ENCODE data around the gene KLHL34.

KLHL34 gene, protein sequence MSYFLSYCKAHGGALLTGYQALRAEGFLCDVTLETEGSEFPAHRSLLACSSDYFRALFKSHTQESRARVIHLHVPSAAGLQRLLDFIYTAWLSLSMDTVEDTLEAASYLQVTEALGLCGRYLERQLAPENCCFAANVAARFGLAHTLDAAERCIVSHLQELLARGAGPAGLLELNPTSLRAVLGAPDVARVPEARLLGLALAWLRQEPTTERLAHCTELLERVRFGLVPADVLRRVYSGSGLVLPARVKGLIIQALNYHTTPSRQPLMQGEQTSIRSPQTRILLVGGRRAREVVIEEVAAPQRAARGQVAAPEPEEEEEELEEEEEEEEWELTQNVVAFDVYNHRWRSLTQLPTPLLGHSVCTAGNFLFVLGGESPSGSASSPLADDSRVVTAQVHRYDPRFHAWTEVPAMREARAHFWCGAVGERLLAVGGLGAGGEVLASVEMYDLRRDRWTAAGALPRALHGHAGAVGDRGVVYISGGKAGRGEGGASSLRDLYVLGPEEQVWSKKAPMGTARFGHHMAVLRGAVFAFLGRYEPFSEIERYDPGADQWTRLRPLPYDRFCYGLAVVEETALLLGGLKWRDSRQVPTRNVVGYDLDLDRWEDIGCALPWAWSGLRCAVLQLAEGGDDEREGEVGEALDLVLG

DNA sequence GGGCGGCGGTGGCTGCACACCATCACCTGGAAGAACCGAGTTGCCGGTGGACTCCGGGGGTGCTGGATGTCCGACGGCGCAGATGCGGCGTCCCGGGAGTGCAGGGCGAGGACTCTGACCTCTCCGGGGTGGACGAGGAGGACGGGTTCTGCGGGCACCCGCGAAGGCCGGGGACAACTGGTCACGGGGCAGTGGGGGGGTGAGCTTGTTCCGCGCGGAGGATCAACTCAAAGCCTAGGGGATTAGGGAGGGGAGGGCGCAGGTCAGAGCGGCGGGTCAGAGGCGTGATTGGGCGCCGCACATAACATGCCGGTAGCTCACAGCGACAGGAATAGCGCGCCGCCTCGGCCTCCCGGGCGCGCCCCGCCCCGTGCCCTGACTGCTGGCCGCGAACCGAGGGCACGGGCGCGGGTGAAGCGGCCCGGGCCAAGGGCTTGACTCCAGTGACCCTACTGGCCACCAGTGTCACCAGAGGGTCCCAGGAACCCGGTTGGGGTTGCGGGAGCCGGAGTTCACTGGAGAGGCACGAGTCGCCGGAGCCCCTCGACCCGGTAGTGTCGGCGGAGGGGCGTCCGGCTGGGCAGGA lies at the start of gene KLHL34:
TSS of gene KLHL34 (minus strand) at position 179 of the 586 bp plus-strand sequence. CDS start 542 bp downstream, outside the sequence.
- DNase-seq = no peak

DNA sequence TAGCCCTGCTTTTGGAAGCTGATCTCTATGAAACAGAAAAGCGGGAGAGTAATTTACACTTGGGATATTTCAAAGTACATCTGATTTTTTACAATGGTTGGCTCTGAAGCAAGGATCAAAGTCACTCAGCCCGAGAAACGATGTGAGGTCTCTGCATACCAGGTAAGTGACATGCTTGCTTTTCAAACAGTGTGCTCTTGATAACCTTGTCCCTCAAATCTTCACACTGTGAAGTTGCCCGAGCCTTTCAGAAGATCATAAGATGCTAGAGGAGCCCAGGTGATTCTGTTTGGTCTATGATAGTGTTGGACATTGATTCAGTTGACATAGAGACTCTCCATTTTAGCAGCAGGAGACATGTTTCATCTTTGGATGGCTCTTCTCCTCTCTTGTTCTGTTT lies 47.1 kb upstream of the KLHL34 start:
- no peak for DNase-seq

DNA sequence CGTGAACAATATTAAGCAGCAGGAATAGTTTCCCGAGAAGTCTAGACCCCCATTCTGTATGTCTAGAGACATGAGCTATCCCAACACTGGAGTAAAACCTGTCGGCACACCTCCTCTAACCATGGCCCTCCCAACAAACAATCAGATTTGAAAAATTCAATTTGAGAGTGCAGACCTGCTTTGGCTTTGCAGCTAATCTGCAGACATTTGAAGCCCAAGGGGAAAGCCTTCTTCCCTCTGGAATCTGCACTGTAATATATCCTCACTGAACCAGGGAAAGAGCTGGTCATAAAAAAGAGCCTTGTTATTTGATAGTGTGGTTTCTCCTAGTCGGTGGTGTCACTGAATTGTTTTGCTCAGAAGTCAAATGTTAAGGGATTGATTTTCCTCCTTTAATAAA lies 44.6 kb upstream of the KLHL34 start:
- no peak for DNase-seq

DNA sequence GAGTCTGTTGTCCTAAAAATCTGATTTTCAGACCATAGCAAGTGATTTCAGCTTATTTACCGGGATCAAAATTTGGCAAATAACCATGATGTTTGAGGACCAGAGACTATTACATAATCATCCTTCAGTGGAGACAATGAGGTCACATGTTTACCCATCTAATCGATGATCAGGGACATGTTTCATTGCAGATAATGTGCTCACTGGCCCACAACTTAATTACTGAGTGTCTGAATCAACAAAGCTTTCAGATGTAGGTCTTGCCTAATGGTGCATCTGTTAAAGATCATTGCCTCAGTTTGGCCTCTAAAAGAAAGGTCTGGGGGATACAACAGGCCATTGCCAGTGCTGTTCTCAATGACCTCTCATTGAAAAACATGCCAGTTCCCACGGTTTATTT lies 42.8 kb upstream of the KLHL34 start:
- DNase-seq = no peak

DNA sequence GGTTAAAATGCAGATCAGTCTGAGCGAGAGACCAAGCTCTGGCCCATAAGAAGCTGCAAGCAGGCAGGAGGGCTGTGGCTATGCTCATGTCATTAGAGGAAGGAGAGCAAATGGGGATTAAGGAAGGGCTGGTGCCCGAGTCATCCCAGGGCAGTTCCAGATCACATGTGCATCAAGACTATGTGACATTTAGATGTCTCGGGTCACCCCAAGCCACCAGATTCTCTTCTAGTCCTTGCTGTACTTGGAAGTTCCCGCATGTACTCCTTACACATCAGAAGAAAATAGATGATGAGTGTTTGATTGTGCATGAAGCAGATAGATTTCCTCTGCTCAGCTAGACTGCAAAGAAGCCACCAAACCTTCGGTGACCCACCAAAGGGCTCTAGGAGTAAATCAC lies 42.1 kb upstream of the KLHL34 start:
- DNase-seq = no peak

DNA sequence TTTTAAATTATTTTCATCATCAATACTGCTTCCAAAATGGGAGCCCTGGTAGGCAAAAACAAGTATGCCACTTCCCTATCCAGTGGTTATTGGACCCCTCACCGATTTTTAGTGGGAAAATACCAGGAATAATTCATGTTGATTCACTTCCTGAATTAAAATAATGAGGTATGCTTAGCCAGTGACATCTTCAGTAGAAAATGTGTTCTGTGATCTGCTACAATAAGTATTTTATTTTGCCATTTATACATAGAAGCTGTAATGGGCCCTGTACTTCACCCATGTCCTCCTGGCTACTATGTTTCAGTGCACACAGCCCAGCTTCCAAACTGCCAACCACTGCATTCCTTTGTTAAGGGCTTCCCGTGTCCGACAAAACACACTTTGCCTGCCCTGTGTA lies 41.0 kb upstream of the KLHL34 start:
- DNase-seq = no peak

DNA sequence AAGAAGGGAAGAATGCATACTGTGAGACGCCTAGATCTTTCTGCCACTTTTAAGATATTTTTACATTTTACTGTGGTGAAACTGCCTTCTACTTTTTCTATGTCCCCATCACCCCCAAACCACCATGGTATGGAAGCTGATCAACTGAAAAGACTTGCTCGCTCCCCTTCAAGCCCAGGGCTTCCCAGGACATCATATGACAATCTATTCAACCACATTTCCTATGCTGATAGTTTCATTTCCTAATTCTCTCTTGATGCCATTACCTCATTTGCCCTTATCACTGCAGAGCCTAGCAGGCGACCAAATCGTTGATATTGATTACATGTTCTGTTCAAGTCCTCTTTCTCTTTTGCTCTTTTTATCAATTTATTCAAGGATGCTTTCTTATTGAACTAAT lies 40.1 kb upstream of the KLHL34 start:
- no peak for DNase-seq

DNA sequence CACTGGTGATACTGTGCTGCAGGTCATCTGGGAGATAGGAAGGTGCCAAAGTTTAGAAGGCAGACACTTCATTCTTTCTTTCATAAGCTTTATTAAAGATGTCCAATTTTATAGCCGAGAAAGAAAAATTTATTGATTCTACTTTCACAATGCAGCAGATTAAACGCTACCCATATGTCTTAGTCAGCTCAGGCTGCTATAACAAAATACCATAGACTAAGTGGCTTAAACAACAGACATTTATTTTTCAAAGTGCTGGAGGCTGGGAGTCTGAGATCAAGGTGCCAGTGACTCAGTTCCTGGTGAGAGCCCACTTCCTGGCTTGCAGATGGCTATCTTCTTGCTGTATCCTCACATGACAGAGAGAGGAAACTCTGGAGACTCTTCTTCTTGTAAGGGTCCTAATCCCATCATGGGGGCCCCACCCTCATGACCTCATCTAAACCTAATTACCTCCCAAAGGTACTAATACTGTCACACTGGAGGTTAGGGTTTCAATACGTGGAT lies 33.4 kb upstream of the KLHL34 start:
- no peak for DNase-seq

DNA sequence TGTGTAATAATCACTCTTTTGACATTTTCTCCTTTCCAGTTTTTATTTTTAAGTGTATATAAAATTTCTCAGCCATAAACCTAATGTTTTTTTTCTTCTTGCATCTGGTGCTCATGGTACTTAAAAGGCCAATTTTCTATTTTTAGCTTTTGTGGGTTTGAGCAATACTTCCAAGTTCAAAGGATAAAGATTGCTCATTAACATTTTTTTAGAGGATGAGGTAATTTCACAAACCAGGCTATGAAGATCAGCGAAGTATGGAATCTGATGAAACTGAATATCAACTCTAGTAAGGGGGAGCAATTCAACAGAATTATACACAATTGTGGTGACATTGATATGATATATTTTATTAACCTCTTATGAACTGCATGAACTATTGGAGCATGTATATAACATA lies 25.8 kb upstream of the KLHL34 start:
- no peak for DNase-seq

DNA sequence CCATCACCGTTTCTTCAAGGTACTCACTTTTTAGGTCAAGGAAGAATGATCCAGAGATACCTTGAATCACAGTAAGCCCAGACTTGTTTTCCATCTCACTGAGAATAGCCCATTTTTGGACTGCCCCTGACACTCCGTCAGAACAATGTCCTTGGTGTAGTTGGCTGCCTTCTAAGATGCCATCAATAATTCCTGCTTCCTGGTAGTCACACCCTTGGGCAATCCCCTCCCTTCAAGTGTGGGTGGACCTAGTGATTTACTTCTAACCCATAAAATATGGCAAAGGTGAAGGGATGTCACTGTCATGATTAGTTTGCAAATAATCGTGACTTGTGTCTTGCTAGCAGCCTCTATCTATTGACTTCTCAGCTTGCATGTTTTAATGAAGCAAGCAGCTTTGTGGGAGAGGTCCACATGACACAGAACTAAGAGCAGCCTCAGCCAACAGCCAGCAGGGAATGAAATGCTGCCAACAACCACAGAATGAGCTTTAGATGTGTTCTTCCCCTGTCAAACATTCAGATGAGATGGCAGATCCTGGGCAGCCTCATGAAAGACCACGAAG lies 20.0 kb upstream of the KLHL34 start:
- DNase-seq = no peak

DNA sequence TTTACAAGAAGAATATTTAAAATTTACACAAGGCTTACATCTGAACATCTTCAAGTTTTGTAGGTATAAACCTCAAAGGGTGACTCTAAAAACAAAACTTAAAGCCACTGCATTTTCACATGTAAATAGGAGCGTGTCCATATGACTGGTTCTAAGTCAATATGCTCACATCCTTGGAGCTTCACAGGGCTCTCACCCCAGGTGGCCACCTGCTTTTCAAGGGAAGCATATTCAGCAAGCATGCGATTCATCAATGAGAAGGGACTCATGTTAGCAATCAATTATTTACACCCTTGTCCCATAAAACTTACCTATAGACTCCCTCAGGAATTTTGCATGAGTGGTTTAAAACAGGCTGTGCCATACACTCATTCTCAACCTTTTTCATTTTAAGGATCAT lies 17.8 kb upstream of the KLHL34 start:
- no peak for DNase-seq

DNA sequence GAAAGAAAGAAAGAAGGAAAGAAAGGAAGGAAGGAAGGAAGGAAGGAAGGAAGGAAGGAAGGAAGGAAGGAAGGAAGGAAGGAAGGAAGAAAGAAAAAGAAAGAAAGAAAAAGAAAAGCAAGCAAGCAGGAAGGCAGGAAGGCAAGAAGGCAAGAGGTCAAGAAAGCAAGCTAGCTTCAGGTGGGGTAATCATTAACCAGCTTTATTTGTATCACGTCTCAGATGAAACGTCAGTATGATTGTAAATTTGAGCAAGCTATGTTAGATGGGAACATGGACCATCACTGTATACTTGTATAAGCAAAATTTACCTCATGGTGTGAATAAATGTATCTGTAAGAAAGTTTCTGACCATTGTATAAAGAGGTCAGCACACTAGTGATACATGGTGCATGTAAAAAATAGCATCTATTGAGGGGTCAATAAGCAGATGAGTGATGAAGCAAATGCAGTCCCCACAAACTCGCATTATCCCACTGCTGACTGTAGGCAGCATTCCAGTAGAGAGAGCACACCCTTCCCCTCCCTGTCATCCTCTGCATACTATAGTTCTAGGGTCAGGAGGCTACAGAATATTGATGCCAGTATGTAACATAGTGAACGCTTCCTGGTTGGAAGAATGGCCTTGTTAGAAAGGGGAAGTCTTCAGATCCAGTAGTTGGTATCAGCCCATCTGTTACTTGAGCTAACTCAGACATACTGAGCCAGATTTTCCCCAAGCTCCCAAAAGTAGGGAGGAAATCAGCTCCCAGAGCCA lies 16.5 kb upstream of the KLHL34 start:
- no peak for DNase-seq

DNA sequence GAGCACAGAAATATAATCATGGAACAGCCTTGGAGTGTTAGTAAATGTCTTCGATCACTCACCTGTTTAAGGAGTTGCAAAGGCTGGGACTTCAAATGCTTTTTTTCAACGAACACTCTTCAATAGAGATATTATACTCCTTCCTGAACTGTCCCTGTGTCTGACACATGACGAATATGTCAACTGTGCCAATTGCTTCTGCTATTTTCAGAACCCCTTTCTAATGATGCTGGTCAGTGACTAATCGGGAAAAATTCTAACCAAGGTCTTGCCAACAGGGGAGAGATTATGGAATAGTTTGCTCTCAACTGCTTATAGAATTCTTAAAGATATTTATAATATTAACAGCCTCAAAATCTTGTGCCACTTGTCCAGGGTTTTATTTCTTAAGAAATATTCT lies 8.5 kb upstream of the KLHL34 start:
- DNase-seq = no peak

DNA sequence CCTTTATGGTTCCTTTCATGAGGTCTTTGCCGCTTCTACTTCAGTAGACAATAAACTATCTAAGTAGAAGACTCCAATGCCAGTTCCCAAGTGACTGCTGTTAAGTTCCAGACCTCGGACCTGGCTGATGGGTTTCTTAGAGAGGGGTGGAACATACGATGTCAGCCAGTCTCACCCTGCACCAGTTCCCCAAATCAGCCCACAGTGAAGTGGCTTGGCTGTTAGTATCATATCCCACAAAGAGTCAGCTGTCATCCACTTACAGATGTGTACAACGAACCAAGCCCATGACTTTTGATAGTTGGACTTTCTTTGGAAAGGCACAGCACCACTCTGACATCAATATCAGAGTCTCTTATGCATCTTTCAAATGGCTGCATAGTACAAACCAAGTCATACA lies 8.1 kb upstream of the KLHL34 start:
- DNase-seq = no peak

DNA sequence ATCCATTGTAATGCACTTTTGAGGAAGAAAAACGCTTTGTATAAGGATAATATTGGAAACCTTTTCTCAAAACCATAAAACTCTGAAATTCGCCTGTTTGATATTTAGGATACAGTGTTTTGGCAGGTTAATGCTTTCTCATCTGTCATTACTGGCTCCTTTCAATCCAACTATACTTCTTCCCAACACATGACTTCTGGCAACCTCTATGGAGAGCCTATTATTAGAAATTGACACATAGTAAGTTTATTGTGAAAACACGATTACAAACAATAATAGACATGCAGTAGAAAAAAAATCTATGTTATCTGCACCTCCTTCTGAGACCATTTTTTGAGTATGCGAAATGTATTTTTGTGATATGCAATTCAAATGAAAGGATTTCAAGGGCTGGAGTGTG lies 4.6 kb upstream of the KLHL34 start:
- no peak for DNase-seq

DNA sequence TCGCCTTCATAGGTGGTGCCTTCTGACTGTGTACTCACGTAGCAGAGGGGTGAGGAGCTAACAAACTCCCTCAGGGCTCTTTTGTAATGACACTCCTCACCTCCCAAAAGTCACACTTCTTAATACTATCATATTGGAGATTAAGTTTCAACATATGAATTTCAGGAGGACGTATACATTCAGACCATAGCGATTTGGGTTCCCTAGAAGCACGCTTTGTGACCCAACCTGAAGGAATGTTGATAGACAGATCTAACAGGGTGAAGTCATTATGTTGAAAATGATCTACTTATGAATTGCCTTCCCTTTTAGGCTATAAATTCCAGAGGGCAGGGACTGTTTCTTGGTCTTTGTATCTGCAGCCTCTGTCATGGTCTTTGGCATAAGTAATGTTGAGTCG lies 3.2 kb upstream of the KLHL34 start:
- no peak for DNase-seq

DNA sequence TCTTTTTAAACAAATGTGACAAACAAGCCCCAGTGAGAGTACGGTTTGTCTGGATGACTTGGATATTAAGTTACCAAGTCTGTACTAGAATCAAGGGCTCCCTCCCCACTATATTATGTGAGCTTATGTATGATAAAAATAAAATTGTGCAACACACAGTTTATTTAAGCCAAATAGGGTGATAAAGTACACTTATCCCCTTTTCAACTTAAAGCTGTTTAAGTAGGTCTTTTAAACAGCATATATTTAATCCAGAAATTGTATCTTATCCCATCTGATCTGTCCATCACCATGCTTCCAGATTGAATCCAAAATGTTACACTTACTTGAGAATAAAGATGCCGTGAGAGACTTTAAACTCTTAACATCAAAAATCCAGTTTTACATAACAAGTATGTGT lies 2.0 kb upstream of the KLHL34 start:
- no peak for DNase-seq

DNA sequence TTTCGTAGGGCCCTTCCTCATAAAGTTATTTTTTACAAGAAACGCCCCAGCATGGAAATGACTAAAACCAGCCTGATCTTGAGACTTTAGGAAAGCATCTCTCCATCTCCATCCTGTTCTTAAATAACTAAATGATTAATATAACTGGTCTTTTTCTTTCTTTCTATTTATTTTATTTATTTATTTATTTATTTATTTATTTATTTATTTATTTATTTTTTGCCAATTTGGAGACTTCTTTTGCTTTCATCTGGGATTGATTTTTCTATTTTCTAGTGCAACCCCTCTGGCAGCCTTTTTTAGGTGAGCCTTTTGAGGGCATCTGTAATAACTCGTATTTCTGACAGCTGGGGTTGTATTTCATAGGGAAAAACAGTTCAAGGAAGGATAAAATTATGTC lies 1.2 kb upstream of the KLHL34 start:
- DNase-seq = no peak

DNA sequence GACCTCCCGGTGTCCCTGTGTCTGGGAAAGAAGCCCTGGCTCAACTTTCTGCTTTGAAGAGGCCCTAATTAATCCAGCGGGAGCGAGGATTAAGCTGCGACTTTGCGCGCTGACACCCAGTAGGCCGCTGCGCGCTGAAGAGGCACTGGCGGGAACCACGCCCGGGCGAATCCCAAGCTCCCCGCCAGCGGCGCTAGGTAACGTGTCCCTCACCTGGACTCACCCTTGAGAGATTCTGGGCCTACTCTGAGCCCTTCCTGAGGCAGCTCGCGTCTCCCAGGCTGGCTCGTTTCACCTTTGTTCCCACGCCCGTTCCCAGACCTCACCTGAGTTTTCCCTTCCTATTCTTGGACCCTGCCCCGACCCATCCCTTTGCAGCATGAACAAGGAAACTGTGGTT lies 616 bp upstream of the KLHL34 start:
- DNase-seq = no peak

DNA sequence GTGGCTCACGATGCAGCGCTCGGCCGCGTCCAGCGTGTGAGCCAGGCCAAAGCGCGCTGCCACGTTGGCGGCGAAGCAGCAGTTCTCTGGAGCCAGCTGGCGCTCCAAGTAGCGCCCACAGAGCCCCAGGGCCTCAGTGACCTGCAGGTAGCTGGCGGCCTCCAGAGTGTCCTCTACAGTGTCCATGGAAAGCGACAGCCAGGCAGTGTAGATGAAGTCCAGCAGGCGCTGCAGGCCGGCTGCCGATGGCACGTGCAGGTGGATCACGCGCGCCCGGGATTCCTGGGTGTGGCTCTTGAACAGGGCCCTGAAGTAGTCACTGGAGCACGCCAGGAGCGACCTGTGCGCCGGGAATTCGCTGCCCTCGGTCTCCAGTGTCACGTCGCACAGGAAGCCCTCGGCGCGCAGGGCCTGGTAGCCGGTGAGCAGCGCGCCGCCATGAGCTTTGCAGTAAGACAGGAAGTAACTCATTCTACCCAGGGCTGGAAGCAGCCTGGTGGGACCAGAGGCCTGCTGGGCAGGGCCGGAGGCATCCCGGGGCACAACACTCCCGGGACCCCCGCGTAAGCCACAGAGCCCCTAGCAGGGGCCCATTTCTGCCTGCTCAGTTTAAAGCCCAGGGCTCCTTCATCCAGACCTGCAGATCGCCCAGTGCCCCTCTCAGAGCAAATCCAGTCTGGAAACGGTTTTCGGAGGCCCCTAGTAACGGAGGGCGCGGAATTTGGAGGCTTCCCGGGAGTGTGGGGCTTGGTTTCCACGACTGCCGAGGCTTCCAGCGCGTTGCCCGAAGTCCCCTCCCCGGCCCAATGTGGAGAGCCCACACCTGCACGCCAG lies 595 bp downstream of the KLHL34 start:
- DNase-seq = no peak

DNA sequence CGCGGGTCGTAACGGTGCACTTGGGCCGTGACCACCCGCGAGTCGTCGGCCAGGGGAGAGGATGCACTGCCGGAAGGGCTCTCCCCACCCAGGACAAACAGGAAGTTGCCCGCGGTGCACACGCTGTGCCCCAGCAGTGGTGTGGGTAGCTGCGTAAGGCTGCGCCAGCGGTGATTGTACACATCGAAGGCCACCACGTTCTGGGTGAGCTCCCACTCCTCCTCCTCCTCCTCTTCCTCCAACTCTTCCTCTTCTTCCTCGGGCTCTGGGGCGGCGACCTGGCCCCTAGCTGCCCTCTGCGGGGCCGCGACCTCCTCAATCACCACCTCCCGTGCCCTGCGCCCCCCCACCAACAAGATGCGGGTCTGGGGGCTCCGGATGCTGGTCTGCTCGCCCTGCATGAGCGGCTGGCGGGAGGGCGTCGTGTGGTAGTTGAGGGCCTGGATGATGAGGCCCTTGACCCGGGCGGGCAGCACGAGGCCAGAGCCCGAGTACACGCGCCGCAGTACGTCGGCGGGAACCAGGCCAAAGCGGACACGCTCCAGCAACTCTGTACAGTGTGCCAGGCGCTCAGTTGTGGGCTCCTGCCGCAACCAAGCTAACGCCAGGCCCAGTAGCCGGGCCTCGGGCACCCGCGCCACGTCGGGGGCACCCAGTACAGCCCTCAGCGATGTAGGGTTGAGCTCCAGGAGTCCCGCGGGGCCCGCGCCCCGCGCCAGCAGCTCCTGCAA lies 1.4 kb downstream of the KLHL34 start:
- no peak for DNase-seq

Data from RPMI8226 (cell line).